ENCODE data around the gene SEH1L. TPM values are rescaled to one million over a fixed set of nuclear protein-coding genes. Genes with fewer than 3 reads are reported as not detected.

Gene SEH1L
- polyA plus RNA-seq, 2 of the 4 experiments (the other 2 are of a cell fraction): 31.6 to 63.1 TPM

GRCh38 chr18:12990123-12990475 is 42.3 kb downstream of the SEH1L start:
- Histone ChIP-seq H3K4me2 (peak overlapping the region; percentile 83), H3K9me3 (no peaks in the 10 kb centered on the region), H3K27ac (peak overlapping the region; percentile 78 to 94; a peak in 5 of 6 replicates), H3K4me3 (peak overlapping the region; percentile 66; the same call in 2 of the 3 replicates), H3K4me1 (peaks cover 17% of the 10 kb centered on the region)
- TF ChIP-seq BCL3 (IDR thresholded peaks at IDR 0.05): no peak
- TF ChIP-seq MYC (IDR thresholded peaks at IDR 0.05; ENCODE audit: borderline replicate concordance, low read length): no peak
- no peak for DNase-seq (ENCODE audit: low read depth in 1 of 2, low spot score in 1 of 2)
- 0 out of 6 replicates have a peak, but pooled peaks of 1 of the 2 experiments have one; percentile 4 for ATAC-seq
- CTCF ChIA-PET: no interaction called here
- POLR2A ChIA-PET: interaction anchor here (0.7 to 0.9 kb wide), 2 partner anchors 10 to 15 kb away, joined by 3 to 6 read pairs; no protein-coding TSS in a partner anchor
- WGBS (ENCODE audit: missing lambda C conversion rate): 86% methylated on average over 2 of the region's 2 CpGs
- no peak for FAIRE-seq

- no peak for TF ChIP-seq RCOR1 (IDR thresholded peaks at IDR 0.05; ENCODE audit: low read depth, low read length)
- no peak for TF ChIP-seq SREBF2 (IDR thresholded peaks at IDR 0.05)
- TF ChIP-seq HOXA7 (CRISPR knock-in tag; IDR thresholded peaks at IDR 0.05): no peak
- no peak for TF ChIP-seq FOSB (CRISPR knock-in tag; IDR thresholded peaks at IDR 0.05)
- TF ChIP-seq NFE2L2 (conservative IDR thresholded peaks at IDR 0.05; ENCODE audit: low read length): no peak
- no peak for TF ChIP-seq EHF (CRISPR knock-in tag; IDR thresholded peaks at IDR 0.05)
- TF ChIP-seq HDAC2 (IDR thresholded peaks at IDR 0.05): no peak
- no peak for TF ChIP-seq MAX (IDR thresholded peaks at IDR 0.05)
- TF ChIP-seq NR3C1 (IDR thresholded peaks at IDR 0.05): no peak
- no peak for TF ChIP-seq EHMT2 (IDR thresholded peaks at IDR 0.05; ENCODE audit: low read depth)
- no peak for TF ChIP-seq ZC3H11A (IDR thresholded peaks at IDR 0.05)
- no peak for TF ChIP-seq MAFK (IDR thresholded peaks at IDR 0.05; ENCODE audit: partially characterized antibody)
- TF ChIP-seq ZNF302 (CRISPR knock-in tag; IDR thresholded peaks at IDR 0.05): no peak
- no peak for TF ChIP-seq BCL3 (IDR thresholded peaks at IDR 0.05)
- TF ChIP-seq ELK1 (IDR thresholded peaks at IDR 0.05; ENCODE audit: low read depth, low read length): no peak
- no peak for TF ChIP-seq E2F6 (IDR thresholded peaks at IDR 0.05; ENCODE audit: borderline replicate concordance, low read depth)
- no peak for TF ChIP-seq TP53 (CRISPR knock-in tag; IDR thresholded peaks at IDR 0.05)
- ChIA-PET POLR2A (interaction anchor here (0.6 to 1.5 kb wide), 8 partner anchors 10 to 231 kb away, joined by 3 to 19 read pairs (median 4); partner anchors contain the start of gene PTPN2), CTCF (interaction anchor here (0.8 kb wide), 1 partner anchor 541 kb away, joined by 3 read pairs; no protein-coding TSS in a partner anchor)
- H3K4me3 ChIP-seq: peak overlapping the region; percentile 66
- no peaks in the 10 kb centered on the region for H3K9me3 ChIP-seq
- ATAC-seq (peak; percentile 8 to 11; a peak in 4 of 6 replicates), DNase-seq (ENCODE audit: low read depth in 1 of 2, low spot score in 1 of 2) (no peak), FAIRE-seq (no peak)
- H3K4me2 ChIP-seq: peak overlapping the region; percentile 83
- WGBS (ENCODE audit: missing lambda C conversion rate): 10% methylated on average over 11 of the region's 11 CpGs
- peaks cover 17% of the 10 kb centered on the region for H3K4me1 ChIP-seq
- peak overlapping the region; percentile 78 to 94 for H3K27ac ChIP-seq
Measured at GRCh38 chr18:12990641-12990966, 42.8 kb downstream of the SEH1L start.
